HepG2 (cell line): ENCODE data around the gene CKS1B. TPM values are rescaled to one million over a fixed set of nuclear protein-coding genes. Genes with fewer than 3 reads are reported as not detected.

Experiments
- BRD4 ChIP-seq: sonication (generic); formaldehyde crosslinking; IDR thresholded peaks from 2 replicates; pipeline ENCODE4 v1.4.0; 2020; ENCODE audit warnings: missing genetic modification reagents
- CCDC6 ChIP-seq: sonication (generic); formaldehyde crosslinking; IDR thresholded peaks from 2 replicates; pipeline ENCODE4 v1.8.1; 2022; ENCODE audit warnings: mild to moderate bottlenecking, missing genetic modification reagents, moderate library complexity
- ERF ChIP-seq: IDR thresholded peaks from 2 replicates; pipeline ENCODE4 v1.6.1; 2018; ENCODE audit warnings: missing biosample characterization, missing genetic modification reagents
- ETV5 ChIP-seq: IDR thresholded peaks from 2 replicates; pipeline ENCODE4 v1.6.1; 2018; ENCODE audit warnings: missing biosample characterization, missing genetic modification reagents, inconsistent platforms, borderline replicate concordance
- FLYWCH1 ChIP-seq: sonication (generic); formaldehyde crosslinking; IDR thresholded peaks from 2 replicates; pipeline ENCODE4 v1.8.1; 2023; ENCODE audit warnings: mild to moderate bottlenecking, missing genetic modification reagents
- HNRNPL ChIP-seq: fragments of 200-400 bp; formaldehyde crosslinking; IDR thresholded peaks from 2 replicates; pipeline ENCODE4 v1.6.1; 2017; ENCODE audit warnings: mild to moderate bottlenecking, low read depth, low read length
- KDM1A ChIP-seq: IDR thresholded peaks from 2 replicates; pipeline ENCODE4 v1.6.1; 2016; ENCODE audit warnings: missing compliant biosample characterization
- MYC ChIP-seq: sonication (generic); formaldehyde crosslinking; IDR thresholded peaks from 2 replicates; pipeline ENCODE4 v1.9.0; 2021; ENCODE audit warnings: missing genetic modification reagents, borderline replicate concordance
- PAXIP1 ChIP-seq: sonication (generic); formaldehyde crosslinking; conservative IDR thresholded peaks from 2 replicates; pipeline ENCODE4 v1.4.0; 2020; ENCODE audit warnings: mild to moderate bottlenecking, missing genetic modification reagents, moderate library complexity
- SIN3B ChIP-seq: fragments of 150-350 bp; IDR thresholded peaks from 2 replicates; pipeline ENCODE4 v1.6.1; 2014; ENCODE audit warnings: low read length
- TOE1 ChIP-seq: sonication (generic); formaldehyde crosslinking; IDR thresholded peaks from 2 replicates; pipeline ENCODE4 v1.4.0; 2020; ENCODE audit warnings: mild to moderate bottlenecking, missing genetic modification reagents
- TSC22D2 ChIP-seq: sonication (generic); formaldehyde crosslinking; IDR thresholded peaks from 2 replicates; pipeline ENCODE4 v1.5.1; 2020; ENCODE audit warnings: missing genetic modification reagents, mild to moderate bottlenecking, borderline replicate concordance
- ZNF17 ChIP-seq: sonication (generic); formaldehyde crosslinking; IDR thresholded peaks from 2 replicates; pipeline ENCODE4 v1.5.0; 2020; ENCODE audit warnings: mild to moderate bottlenecking, missing genetic modification reagents
- ZNF232 ChIP-seq: sonication (generic); formaldehyde crosslinking; IDR thresholded peaks from 2 replicates; pipeline ENCODE4 v1.4.0; 2020; ENCODE audit warnings: missing genetic modification reagents, borderline replicate concordance
- ZNF256 ChIP-seq: sonication (generic); formaldehyde crosslinking; conservative IDR thresholded peaks from 2 replicates; pipeline ENCODE4 v1.4.0; 2020; ENCODE audit warnings: missing genetic modification reagents
- ZNF263 ChIP-seq: sonication (generic); formaldehyde crosslinking; IDR thresholded peaks from 2 replicates; pipeline ENCODE4 v1.4.0; 2020; ENCODE audit warnings: missing genetic modification reagents
- ZNF331 ChIP-seq: sonication (generic); formaldehyde crosslinking; IDR thresholded peaks from 2 replicates; pipeline ENCODE4 v1.4.0; 2020; ENCODE audit warnings: missing genetic modification reagents
- ZNF563 ChIP-seq: sonication (generic); formaldehyde crosslinking; IDR thresholded peaks from 2 replicates; pipeline ENCODE4 v1.8.0; 2022; ENCODE audit warnings: mild to moderate bottlenecking, moderate library complexity, missing genetic modification reagents
- ZNF766 ChIP-seq: sonication (generic); formaldehyde crosslinking; IDR thresholded peaks from 2 replicates; pipeline ENCODE4 v1.5.0; 2020; ENCODE audit warnings: missing genetic modification reagents, borderline replicate concordance
- polyA plus RNA-seq, 8 experiments: library from polyadenylated mRNA; depleted of rRNA in 3 of 8; stranded (reverse) in 7 of 8; unstranded in 1 of 8; fragments of >200 nt; fragmentation: Illumina TruSeq in 4 of 8; extraction: Trizol in 4 of 8; gene quantifications; 2 replicates each; pipeline versions ENCODE4 v1.2.1 to v1.2.3, GENCODE V29; 2011 to 2016; ENCODE audit warnings: low read depth in 4 of 8, missing spikeins in 1 of 8, mixed read lengths in 1 of 8; ENCODE audit not compliant: insufficient read depth in 1 of 8
- total RNA-seq, 5 experiments: library from RNA; depleted of rRNA; stranded (reverse); fragments of >200 nt; fragmentation: Illumina TruSeq; extraction: Trizol; gene quantifications; 2 replicates each; pipeline ENCODE4 v1.2.3, GENCODE V29; 2016; ENCODE audit warnings: low read depth in 1 of 5
- TF ChIP-seq, protein P1 (sequence below): sonication (generic); formaldehyde crosslinking; IDR thresholded peaks from 2 replicates; pipeline ENCODE4 v1.4.0; 2020; ENCODE audit warnings: mild to moderate bottlenecking, missing genetic modification reagents
- TF ChIP-seq, protein P2 (sequence below): IDR thresholded peaks from 2 replicates; pipeline ENCODE4 v1.6.1; 2018; ENCODE audit warnings: missing genetic modification reagents, mild to moderate bottlenecking, missing compliant biosample characterization
- TF ChIP-seq, protein P3 (sequence below): sonication (generic); formaldehyde crosslinking; IDR thresholded peaks from 2 replicates; pipeline ENCODE4 v1.8.1; 2023; ENCODE audit warnings: mild to moderate bottlenecking, moderate library complexity, missing genetic modification reagents

Gene CKS1B
- total and polyA plus RNA-seq, 2 of the 13 experiments (the other 11 are each of a cell fraction or from before 2014, with no cell fraction given), result 217 to 222 TPM

GRCh38 chr1:154972517-154973343 is 1.8 kb upstream of the CKS1B start (continued):
- 0 out of 2 replicates have a peak, but pooled peaks have one; percentile 6 for TF ChIP-seq KDM1A (CRISPR knock-in tag)
- peak; percentile 65; the same call in 1 of the 2 replicates for TF ChIP-seq ZNF232 (CRISPR knock-in tag)
- TF ChIP-seq, protein P1, sequence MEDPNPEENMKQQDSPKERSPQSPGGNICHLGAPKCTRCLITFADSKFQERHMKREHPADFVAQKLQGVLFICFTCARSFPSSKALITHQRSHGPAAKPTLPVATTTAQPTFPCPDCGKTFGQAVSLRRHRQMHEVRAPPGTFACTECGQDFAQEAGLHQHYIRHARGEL, result no peak
- TF ChIP-seq PAXIP1, result peak; percentile 82
- peak; percentile 84; the same call in 1 of the 2 replicates for TF ChIP-seq BRD4
- TF ChIP-seq HNRNPL, result no peak
- TF ChIP-seq ZNF256 (CRISPR knock-in tag), result 0 out of 2 replicates have a peak, but pooled peaks have one; percentile 32
- TF ChIP-seq, protein P2, sequence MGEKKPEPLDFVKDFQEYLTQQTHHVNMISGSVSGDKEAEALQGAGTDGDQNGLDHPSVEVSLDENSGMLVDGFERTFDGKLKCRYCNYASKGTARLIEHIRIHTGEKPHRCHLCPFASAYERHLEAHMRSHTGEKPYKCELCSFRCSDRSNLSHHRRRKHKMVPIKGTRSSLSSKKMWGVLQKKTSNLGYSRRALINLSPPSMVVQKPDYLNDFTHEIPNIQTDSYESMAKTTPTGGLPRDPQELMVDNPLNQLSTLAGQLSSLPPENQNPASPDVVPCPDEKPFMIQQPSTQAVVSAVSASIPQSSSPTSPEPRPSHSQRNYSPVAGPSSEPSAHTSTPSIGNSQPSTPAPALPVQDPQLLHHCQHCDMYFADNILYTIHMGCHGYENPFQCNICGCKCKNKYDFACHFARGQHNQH, result no peak
- TF ChIP-seq ZNF263 (CRISPR knock-in tag), result 0 out of 2 replicates have a peak, but pooled peaks have one; percentile 52
- peak; percentile 74; the same call in 1 of the 2 replicates for TF ChIP-seq TSC22D2 (CRISPR knock-in tag)
- no peak for TF ChIP-seq TOE1 (CRISPR knock-in tag)
- TF ChIP-seq ERF (CRISPR knock-in tag), result peak; percentile 55; the same call in 1 of the 2 replicates
- 0 out of 2 replicates have a peak, but pooled peaks have one; percentile 34 for TF ChIP-seq ZNF766
- no peak for TF ChIP-seq SIN3B
- TF ChIP-seq ETV5 (CRISPR knock-in tag), result peak; percentile 94
- TF ChIP-seq MYC (CRISPR knock-in tag), result peak; percentile 63; the same call in 1 of the 2 replicates
- TF ChIP-seq ZNF17, result no peak
- peak; percentile 66 for TF ChIP-seq ZNF331
- TF ChIP-seq, protein P3, sequence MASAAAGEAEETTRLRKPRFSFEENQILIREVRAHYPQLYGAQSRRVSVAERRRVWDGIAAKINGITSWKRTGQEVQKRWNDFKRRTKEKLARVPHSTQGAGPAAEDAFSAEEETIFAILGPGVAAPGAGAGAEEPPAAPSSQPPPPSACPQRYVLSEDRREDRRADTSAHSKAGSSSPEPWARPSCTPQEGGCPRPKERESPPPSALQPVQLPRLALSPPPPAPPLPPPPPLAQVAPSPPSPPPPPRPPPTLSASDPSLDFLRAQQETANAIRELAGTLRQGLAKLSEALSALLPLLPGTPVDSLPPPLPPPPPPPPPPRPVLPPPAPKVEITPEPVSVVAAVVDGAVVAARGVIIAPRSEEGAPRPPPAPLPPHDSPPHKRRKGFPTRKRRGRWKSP (CRISPR knock-in tag), result peak; percentile 62; the same call in 1 of the 2 replicates
- TF ChIP-seq ZNF563 (CRISPR knock-in tag), result no peak
- no peak for TF ChIP-seq FLYWCH1 (CRISPR knock-in tag)
- no peak for TF ChIP-seq CCDC6 (CRISPR knock-in tag)
